ENCODE results near the gene NCOA5. TPM values are rescaled to one million over a fixed set of nuclear protein-coding genes. Genes with fewer than 3 reads are reported as not detected.

Gene NCOA5
- total RNA-seq, 1 experiment from 2014 or later: 16.5 TPM

GRCh38 chr20:46053416-46053815 is 36.3 kb downstream of the NCOA5 start (continued):
- TF ChIP-seq CREM (CRISPR knock-in tag; IDR thresholded peaks at IDR 0.05) (no peak), TCF7 (CRISPR knock-in tag; IDR thresholded peaks at IDR 0.05; ENCODE audit: low read depth) (no peak), ELF4 (CRISPR knock-in tag; IDR thresholded peaks at IDR 0.05; ENCODE audit: low read depth) (no peak), ZNF532 (CRISPR knock-in tag; IDR thresholded peaks at IDR 0.05; ENCODE audit: borderline replicate concordance) (no peak), ZNF416 (CRISPR knock-in tag; IDR thresholded peaks at IDR 0.05) (no peak), GTF2I (CRISPR knock-in tag; conservative IDR thresholded peaks at IDR 0.05) (no peak), MXD4 (CRISPR knock-in tag; IDR thresholded peaks at IDR 0.05; ENCODE audit: borderline replicate concordance) (no peak), SMAD3 (CRISPR knock-in tag; IDR thresholded peaks at IDR 0.05; ENCODE audit: borderline replicate concordance) (no peak), ZNF138 (CRISPR knock-in tag; conservative IDR thresholded peaks at IDR 0.05) (no peak)
- TF ChIP-seq, protein P1, sequence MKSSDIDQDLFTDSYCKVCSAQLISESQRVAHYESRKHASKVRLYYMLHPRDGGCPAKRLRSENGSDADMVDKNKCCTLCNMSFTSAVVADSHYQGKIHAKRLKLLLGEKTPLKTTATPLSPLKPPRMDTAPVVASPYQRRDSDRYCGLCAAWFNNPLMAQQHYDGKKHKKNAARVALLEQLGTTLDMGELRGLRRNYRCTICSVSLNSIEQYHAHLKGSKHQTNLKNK (CRISPR knock-in tag; IDR thresholded peaks at IDR 0.05): no peak

DNA sequence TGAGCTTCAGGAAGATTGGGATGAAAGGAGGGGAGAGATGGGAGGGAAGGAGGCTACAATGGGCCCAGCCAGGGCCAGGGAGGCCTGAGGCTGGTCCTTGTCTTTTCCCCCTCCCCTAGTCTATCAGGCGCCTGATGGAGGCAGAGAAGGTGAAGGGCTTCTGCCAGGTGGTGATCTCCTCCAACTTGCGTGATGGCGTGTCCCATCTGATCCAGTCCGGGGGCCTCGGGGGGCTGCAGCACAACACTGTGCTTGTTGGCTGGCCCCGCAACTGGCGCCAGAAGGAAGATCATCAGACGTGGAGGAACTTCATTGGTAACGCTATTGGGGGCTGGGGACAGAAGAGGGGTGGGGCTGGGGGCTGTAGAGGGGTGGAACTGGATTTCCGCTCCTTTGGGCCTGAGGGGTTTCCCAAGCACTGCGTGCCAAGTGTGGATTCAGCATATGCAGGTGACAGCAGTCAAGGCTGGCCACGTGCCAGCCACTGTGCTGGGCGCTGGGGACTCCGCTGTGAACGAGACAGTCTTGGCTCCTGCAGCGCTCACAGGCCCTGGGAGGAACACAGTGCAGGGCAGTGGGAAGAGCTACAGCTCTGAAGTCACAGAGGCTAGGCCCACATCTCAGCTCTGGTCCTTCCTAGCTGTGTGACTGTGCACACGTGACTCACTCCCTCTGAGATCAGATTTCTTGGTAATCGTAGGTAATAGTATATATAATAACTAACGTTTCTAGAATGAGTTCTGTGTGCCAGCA is 38.0 kb downstream of the NCOA5 start:
- TF ChIP-seq, protein P2, sequence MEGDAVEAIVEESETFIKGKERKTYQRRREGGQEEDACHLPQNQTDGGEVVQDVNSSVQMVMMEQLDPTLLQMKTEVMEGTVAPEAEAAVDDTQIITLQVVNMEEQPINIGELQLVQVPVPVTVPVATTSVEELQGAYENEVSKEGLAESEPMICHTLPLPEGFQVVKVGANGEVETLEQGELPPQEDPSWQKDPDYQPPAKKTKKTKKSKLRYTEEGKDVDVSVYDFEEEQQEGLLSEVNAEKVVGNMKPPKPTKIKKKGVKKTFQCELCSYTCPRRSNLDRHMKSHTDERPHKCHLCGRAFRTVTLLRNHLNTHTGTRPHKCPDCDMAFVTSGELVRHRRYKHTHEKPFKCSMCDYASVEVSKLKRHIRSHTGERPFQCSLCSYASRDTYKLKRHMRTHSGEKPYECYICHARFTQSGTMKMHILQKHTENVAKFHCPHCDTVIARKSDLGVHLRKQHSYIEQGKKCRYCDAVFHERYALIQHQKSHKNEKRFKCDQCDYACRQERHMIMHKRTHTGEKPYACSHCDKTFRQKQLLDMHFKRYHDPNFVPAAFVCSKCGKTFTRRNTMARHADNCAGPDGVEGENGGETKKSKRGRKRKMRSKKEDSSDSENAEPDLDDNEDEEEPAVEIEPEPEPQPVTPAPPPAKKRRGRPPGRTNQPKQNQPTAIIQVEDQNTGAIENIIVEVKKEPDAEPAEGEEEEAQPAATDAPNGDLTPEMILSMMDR (IDR thresholded peaks at IDR 0.05): no peak
- no peak for TF ChIP-seq NFYB (CRISPR knock-in tag; conservative IDR thresholded peaks at IDR 0.05; ENCODE audit: low read depth)
- TF ChIP-seq ATF6 (CRISPR knock-in tag; IDR thresholded peaks at IDR 0.05): no peak
- TF ChIP-seq ESRRA (CRISPR knock-in tag; IDR thresholded peaks at IDR 0.05; ENCODE audit: borderline replicate concordance): no peak
- TF ChIP-seq RORB (CRISPR knock-in tag; IDR thresholded peaks at IDR 0.05): no peak
- no peak for TF ChIP-seq ZNF512 (CRISPR knock-in tag; IDR thresholded peaks at IDR 0.05; ENCODE audit: borderline replicate concordance)
- TF ChIP-seq ZNF416 (CRISPR knock-in tag; IDR thresholded peaks at IDR 0.05): no peak
- no peak for TF ChIP-seq CBFB (CRISPR knock-in tag; IDR thresholded peaks at IDR 0.05; ENCODE audit: low read depth)
- TF ChIP-seq TCF7 (CRISPR knock-in tag; IDR thresholded peaks at IDR 0.05; ENCODE audit: low read depth): no peak
- TF ChIP-seq FOXJ3 (CRISPR knock-in tag; IDR thresholded peaks at IDR 0.05; ENCODE audit: borderline replicate concordance): no peak
- TF ChIP-seq MYBL2 (CRISPR knock-in tag; IDR thresholded peaks at IDR 0.05): no peak
- TF ChIP-seq JUN (CRISPR knock-in tag; IDR thresholded peaks at IDR 0.05): no peak
- TF ChIP-seq TP53 (CRISPR knock-in tag; IDR thresholded peaks at IDR 0.05): no peak
- TF ChIP-seq EMX1 (CRISPR knock-in tag; IDR thresholded peaks at IDR 0.05): no peak
- no peak for TF ChIP-seq ZBTB21 (CRISPR knock-in tag; IDR thresholded peaks at IDR 0.05; ENCODE audit: borderline replicate concordance)
- TF ChIP-seq ZNF423 (CRISPR knock-in tag; IDR thresholded peaks at IDR 0.05): no peak
- TF ChIP-seq NFE2L1 (CRISPR knock-in tag; IDR thresholded peaks at IDR 0.05): no peak
- TF ChIP-seq ETV6 (CRISPR knock-in tag; IDR thresholded peaks at IDR 0.05): no peak
- TF ChIP-seq MXD4 (CRISPR knock-in tag; IDR thresholded peaks at IDR 0.05; ENCODE audit: borderline replicate concordance): no peak
- CTCF ChIA-PET: interaction anchor here (0.8 to 1.1 kb wide), 3 partner anchors 29 to 82 kb away, joined by 3 read pairs; no protein-coding TSS in a partner anchor
- peaks cover 39% of the 10 kb centered on the region for H3K27me3 Mint-ChIP-seq (ENCODE audit: low read depth)
- no peak overlapping the region for H3K27ac Mint-ChIP-seq
- POLR2A ChIA-PET: no interaction called here
- no peak overlapping the region for H3K4me3 Mint-ChIP-seq
- DNase-seq (ENCODE audit: low spot score) (no peak), ATAC-seq (no peak)
- H3K9me3 Mint-ChIP-seq: no peaks in the 10 kb centered on the region
- H3K4me1 Mint-ChIP-seq: no peaks in the 10 kb centered on the region
- no peaks in the 10 kb centered on the region for H3K36me3 Mint-ChIP-seq
